ENCODE results near the gene PADI6. TPM values are rescaled to one million over a fixed set of nuclear protein-coding genes. Genes with fewer than 3 reads are reported as not detected.

PADI6 gene
- total and polyA plus RNA-seq, 9 of the 15 experiments (the other 6 are each of a cell fraction or from before 2014, with no cell fraction given) = not detected

GRCh38 chr1:17360272-17360956, 11.6 kb upstream of the PADI6 start (continued):
- no peak for TF ChIP-seq SFPQ (IDR thresholded peaks at IDR 0.05; ENCODE audit: low read depth, low read length)
- TF ChIP-seq JUND (IDR thresholded peaks at IDR 0.05; ENCODE audit: borderline replicate concordance, low read depth, low read length) = peak; percentile 16; the same call in 1 of the 2 replicates
- TF ChIP-seq JUND (tag; IDR thresholded peaks at IDR 0.05; ENCODE audit: borderline replicate concordance, low read depth, low read length) = peak; percentile 95; the same call in 2 of the 3 replicates
- TF ChIP-seq PURB (CRISPR knock-in tag; IDR thresholded peaks at IDR 0.05; ENCODE audit: low read depth) = no peak
- no peak for TF ChIP-seq PREB (CRISPR knock-in tag; IDR thresholded peaks at IDR 0.05)
- TF ChIP-seq HDAC6 (IDR thresholded peaks at IDR 0.05; ENCODE audit: low read depth, low read length) = no peak
- TF ChIP-seq ZNF57 (CRISPR knock-in tag; IDR thresholded peaks at IDR 0.05) = peak; percentile 93
- peak; percentile 95 for TF ChIP-seq ZNF561 (CRISPR knock-in tag; conservative IDR thresholded peaks at IDR 0.05)
- TF ChIP-seq CTCFL (IDR thresholded peaks at IDR 0.05; ENCODE audit: borderline replicate concordance, insufficient read depth, low read depth, low read length, poor library complexity, severe bottlenecking) = no peak
- TF ChIP-seq VEZF1 (CRISPR knock-in tag; IDR thresholded peaks at IDR 0.05) = peak; percentile 73
- TF ChIP-seq PYGO2 (tag; IDR thresholded peaks at IDR 0.05) = peak; percentile 94
- no peak for TF ChIP-seq CCNT2 (IDR thresholded peaks at IDR 0.05; ENCODE audit: borderline replicate concordance, extremely low read depth, insufficient read length, low read depth, low read length)
- peak; percentile 98 for TF ChIP-seq ZNF41 (CRISPR knock-in tag; conservative IDR thresholded peaks at IDR 0.05)
- TF ChIP-seq SMARCB1 (IDR thresholded peaks at IDR 0.05; ENCODE audit: insufficient read length, low read depth) = no peak
- peak; percentile 99 for TF ChIP-seq ATF4 (CRISPR knock-in tag; IDR thresholded peaks at IDR 0.05)
